HepG2 (cell line): ENCODE data around the gene STUB1. TPM values are rescaled to one million over a fixed set of nuclear protein-coding genes. Genes with fewer than 3 reads are reported as not detected.

ENCODE experiments used
- BCL6 ChIP-seq: IDR thresholded peaks from 2 replicates; pipeline ENCODE4 v1.6.1; 2016; ENCODE audit warnings: missing genetic modification reagents, missing compliant biosample characterization
- CENPX ChIP-seq: sonication (generic); formaldehyde crosslinking; IDR thresholded peaks from 2 replicates; pipeline ENCODE4 v1.9.0; 2021; ENCODE audit warnings: mild to moderate bottlenecking, missing genetic modification reagents, moderate library complexity
- HIVEP1 ChIP-seq: sonication (generic); formaldehyde crosslinking; IDR thresholded peaks from 2 replicates; pipeline ENCODE4 v1.4.0; 2020; ENCODE audit warnings: mild to moderate bottlenecking, missing genetic modification reagents
- HOXA9 ChIP-seq: sonication (generic); formaldehyde crosslinking; IDR thresholded peaks from 2 replicates; pipeline ENCODE4 v1.8.1; 2022; ENCODE audit warnings: missing genetic modification reagents, mild to moderate bottlenecking, moderate library complexity, borderline replicate concordance
- NR3C1 ChIP-seq: sonication (generic); formaldehyde crosslinking; IDR thresholded peaks from 2 replicates; pipeline ENCODE4 v1.4.0; 2020; ENCODE audit warnings: missing genetic modification reagents
- RFXAP ChIP-seq: sonication (generic); formaldehyde crosslinking; IDR thresholded peaks from 2 replicates; pipeline ENCODE4 v1.4.0; 2020; ENCODE audit warnings: missing genetic modification reagents, borderline replicate concordance
- TCF7 ChIP-seq: sonication (generic); IDR thresholded peaks from 2 replicates; pipeline ENCODE4 v1.6.1; 2016; ENCODE audit warnings: antibody characterized with exemption, low read depth
- XBP1 ChIP-seq: sonication (generic); formaldehyde crosslinking; IDR thresholded peaks from 2 replicates; pipeline ENCODE4 v1.5.0; 2020; ENCODE audit warnings: missing genetic modification reagents
- ZBTB7B ChIP-seq: sonication (generic); formaldehyde crosslinking; IDR thresholded peaks from 2 replicates; pipeline ENCODE4 v1.4.0; 2020; ENCODE audit warnings: missing genetic modification reagents
- ZMYM2 ChIP-seq: sonication (generic); formaldehyde crosslinking; IDR thresholded peaks from 2 replicates; pipeline ENCODE4 v1.8.0; 2022; ENCODE audit warnings: mild to moderate bottlenecking, missing genetic modification reagents
- ZNF124 ChIP-seq: sonication (generic); formaldehyde crosslinking; IDR thresholded peaks from 2 replicates; pipeline ENCODE4 v1.4.0; 2020; ENCODE audit warnings: missing genetic modification reagents
- ZNF350 ChIP-seq: sonication (generic); formaldehyde crosslinking; IDR thresholded peaks from 2 replicates; pipeline ENCODE4 v1.4.0; 2020; ENCODE audit warnings: mild to moderate bottlenecking, low read depth, missing genetic modification reagents, borderline replicate concordance
- ZNF510 ChIP-seq: sonication (generic); formaldehyde crosslinking; IDR thresholded peaks from 2 replicates; pipeline ENCODE4 v1.4.0; 2020; ENCODE audit warnings: low read depth, mild to moderate bottlenecking, missing genetic modification reagents
- ZNF546 ChIP-seq: sonication (generic); formaldehyde crosslinking; conservative IDR thresholded peaks from 2 replicates; pipeline ENCODE4 v1.8.1; 2023; ENCODE audit warnings: mild to moderate bottlenecking, missing genetic modification reagents
- ZNF550 ChIP-seq: sonication (generic); formaldehyde crosslinking; IDR thresholded peaks from 2 replicates; pipeline ENCODE4 v1.4.0; 2020; ENCODE audit warnings: mild to moderate bottlenecking, missing genetic modification reagents, borderline replicate concordance
- ZNF556 ChIP-seq: sonication (generic); formaldehyde crosslinking; IDR thresholded peaks from 2 replicates; pipeline ENCODE4 v1.4.0; 2020; ENCODE audit warnings: mild to moderate bottlenecking, missing genetic modification reagents, borderline replicate concordance
- ZNF644 ChIP-seq: IDR thresholded peaks from 2 replicates; pipeline ENCODE4 v1.6.1; 2016; ENCODE audit warnings: low read depth
- polyA plus RNA-seq, 8 experiments: library from polyadenylated mRNA; depleted of rRNA in 3 of 8; stranded (reverse) in 7 of 8; unstranded in 1 of 8; fragments of >200 nt; fragmentation: Illumina TruSeq in 4 of 8; extraction: Trizol in 4 of 8; gene quantifications; 2 replicates each; pipeline versions ENCODE4 v1.2.1 to v1.2.3, GENCODE V29; 2011 to 2016; ENCODE audit warnings: low read depth in 4 of 8, missing spikeins in 1 of 8, mixed read lengths in 1 of 8; ENCODE audit not compliant: insufficient read depth in 1 of 8
- total RNA-seq, 5 experiments: library from RNA; depleted of rRNA; stranded (reverse); fragments of >200 nt; fragmentation: Illumina TruSeq; extraction: Trizol; gene quantifications; 2 replicates each; pipeline ENCODE4 v1.2.3, GENCODE V29; 2016; ENCODE audit warnings: low read depth in 1 of 5
- TF ChIP-seq, protein P1 (sequence below): sonication (generic); formaldehyde crosslinking; IDR thresholded peaks from 2 replicates; pipeline ENCODE4 v1.4.0; 2020; ENCODE audit warnings: missing genetic modification reagents, mild to moderate bottlenecking, borderline replicate concordance
- TF ChIP-seq, protein P2 (sequence below): sonication (generic); formaldehyde crosslinking; IDR thresholded peaks from 2 replicates; pipeline ENCODE4 v1.8.0; 2022; ENCODE audit warnings: missing genetic modification reagents, mild to moderate bottlenecking, inconsistent platforms, borderline replicate concordance
- TF ChIP-seq, protein P3 (sequence below): sonication (generic); formaldehyde crosslinking; IDR thresholded peaks from 2 replicates; pipeline ENCODE4 v1.8.0; 2022; ENCODE audit warnings: missing genetic modification reagents, mild to moderate bottlenecking, moderate library complexity, borderline replicate concordance
- TF ChIP-seq, protein P4 (sequence below): sonication (generic); formaldehyde crosslinking; conservative IDR thresholded peaks from 2 replicates; pipeline ENCODE4 v1.8.0; 2022; ENCODE audit warnings: missing genetic modification reagents

Gene STUB1
- total and polyA plus RNA-seq, 2 of the 13 experiments (the other 11 are each of a cell fraction or from before 2014, with no cell fraction given) = 52.9 to 78.2 TPM

DNA sequence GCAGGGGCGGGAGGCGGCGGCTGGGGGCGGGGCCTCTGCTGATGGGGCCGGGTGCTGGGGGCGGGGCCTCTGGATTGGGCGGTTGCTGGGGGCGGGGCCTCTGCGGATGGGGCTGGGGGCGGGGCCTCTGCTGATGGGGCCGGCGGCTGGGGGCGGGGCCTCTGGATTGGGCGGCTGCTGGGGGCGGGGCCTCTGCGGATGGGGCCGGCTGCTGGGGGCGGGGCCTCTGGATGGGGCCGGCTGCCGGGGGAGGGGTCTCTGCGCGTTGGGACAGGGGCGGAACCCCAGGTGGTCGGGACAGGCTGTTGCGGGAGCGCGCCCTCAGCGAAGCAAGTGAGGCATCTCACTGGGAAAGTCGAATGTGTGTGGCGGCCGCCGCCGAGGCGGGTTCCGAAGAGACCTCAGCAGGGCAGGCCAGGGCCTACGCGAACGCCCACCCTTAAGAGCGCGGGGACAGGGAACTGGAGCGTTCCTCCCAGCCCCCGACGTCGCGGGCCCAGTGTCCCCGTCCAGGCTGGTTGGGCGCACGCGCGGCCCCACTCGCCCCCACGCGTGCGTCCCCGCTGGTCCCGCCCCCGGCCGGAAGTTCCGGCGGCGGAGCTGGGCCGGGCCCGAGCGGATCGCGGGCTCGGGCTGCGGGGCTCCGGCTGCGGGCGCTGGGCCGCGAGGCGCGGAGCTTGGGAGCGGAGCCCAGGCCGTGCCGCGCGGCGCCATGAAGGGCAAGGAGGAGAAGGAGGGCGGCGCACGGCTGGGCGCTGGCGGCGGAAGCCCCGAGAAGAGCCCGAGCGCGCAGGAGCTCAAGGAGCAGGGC is at the start of gene STUB1 (continued):
- TF ChIP-seq, protein P1, sequence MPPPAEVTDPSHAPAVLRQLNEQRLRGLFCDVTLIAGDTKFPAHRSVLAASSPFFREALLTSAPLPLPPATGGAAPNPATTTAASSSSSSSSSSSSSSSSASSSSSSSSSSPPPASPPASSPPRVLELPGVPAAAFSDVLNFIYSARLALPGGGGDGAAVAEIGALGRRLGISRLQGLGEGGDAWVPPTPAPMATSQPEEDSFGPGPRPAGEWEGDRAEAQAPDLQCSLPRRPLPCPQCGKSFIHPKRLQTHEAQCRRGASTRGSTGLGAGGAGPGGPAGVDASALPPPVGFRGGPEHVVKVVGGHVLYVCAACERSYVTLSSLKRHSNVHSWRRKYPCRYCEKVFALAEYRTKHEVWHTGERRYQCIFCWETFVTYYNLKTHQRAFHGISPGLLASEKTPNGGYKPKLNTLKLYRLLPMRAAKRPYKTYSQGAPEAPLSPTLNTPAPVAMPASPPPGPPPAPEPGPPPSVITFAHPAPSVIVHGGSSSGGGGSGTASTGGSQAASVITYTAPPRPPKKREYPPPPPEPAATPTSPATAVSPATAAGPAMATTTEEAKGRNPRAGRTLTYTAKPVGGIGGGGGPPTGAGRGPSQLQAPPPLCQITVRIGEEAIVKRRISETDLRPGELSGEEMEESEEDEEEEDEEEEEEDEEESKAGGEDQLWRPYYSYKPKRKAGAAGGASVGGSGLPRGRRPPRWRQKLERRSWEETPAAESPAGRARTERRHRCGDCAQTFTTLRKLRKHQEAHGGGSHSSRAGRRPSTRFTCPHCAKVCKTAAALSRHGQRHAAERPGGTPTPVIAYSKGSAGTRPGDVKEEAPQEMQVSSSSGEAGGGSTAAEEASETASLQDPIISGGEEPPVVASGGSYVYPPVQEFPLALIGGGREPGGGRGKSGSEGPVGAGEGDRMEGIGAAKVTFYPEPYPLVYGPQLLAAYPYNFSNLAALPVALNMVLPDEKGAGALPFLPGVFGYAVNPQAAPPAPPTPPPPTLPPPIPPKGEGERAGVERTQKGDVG (CRISPR knock-in tag) = no peak
- TF ChIP-seq, protein P2, sequence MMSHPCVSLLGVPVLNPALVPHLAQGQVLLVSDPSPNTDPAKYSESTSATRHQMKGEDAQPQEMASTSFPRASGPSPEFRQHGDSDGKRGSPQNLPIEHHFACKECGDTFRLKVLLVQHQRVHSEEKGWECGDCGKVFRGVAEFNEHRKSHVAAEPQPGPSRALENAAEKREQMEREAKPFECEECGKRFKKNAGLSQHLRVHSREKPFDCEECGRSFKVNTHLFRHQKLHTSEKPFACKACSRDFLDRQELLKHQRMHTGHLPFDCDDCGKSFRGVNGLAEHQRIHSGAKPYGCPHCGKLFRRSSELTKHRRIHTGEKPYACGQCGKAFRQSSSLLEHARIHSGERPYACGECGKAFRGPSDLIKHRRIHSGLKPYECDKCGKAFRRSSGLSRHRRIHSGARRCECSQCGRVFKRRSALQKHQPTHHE (CRISPR knock-in tag) = no peak
- TF ChIP-seq XBP1 (CRISPR knock-in tag) (no peak), TCF7 (no peak), ZNF124 (CRISPR knock-in tag) (no peak), NR3C1 (CRISPR knock-in tag) (no peak), ZBTB7B (CRISPR knock-in tag) (0 out of 2 replicates have a peak, but pooled peaks have one; percentile 24), ZMYM2 (CRISPR knock-in tag) (peak; percentile 14; the same call in 1 of the 2 replicates), ZNF350 (CRISPR knock-in tag) (no peak), ZNF510 (no peak), HIVEP1 (no peak), ZNF644 (CRISPR knock-in tag) (no peak), ZNF550 (CRISPR knock-in tag) (no peak), ZNF556 (CRISPR knock-in tag) (no peak), BCL6 (CRISPR knock-in tag) (no peak), CENPX (CRISPR knock-in tag) (no peak), ZNF546 (0 out of 2 replicates have a peak, but pooled peaks have one; percentile 47), RFXAP (peak; percentile 51; the same call in 1 of the 2 replicates), HOXA9 (CRISPR knock-in tag) (no peak)
- TF ChIP-seq, protein P3, sequence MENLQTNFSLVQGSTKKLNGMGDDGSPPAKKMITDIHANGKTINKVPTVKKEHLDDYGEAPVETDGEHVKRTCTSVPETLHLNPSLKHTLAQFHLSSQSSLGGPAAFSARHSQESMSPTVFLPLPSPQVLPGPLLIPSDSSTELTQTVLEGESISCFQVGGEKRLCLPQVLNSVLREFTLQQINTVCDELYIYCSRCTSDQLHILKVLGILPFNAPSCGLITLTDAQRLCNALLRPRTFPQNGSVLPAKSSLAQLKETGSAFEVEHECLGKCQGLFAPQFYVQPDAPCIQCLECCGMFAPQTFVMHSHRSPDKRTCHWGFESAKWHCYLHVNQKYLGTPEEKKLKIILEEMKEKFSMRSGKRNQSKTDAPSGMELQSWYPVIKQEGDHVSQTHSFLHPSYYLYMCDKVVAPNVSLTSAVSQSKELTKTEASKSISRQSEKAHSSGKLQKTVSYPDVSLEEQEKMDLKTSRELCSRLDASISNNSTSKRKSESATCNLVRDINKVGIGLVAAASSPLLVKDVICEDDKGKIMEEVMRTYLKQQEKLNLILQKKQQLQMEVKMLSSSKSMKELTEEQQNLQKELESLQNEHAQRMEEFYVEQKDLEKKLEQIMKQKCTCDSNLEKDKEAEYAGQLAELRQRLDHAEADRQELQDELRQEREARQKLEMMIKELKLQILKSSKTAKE (CRISPR knock-in tag) = no peak
- TF ChIP-seq, protein P4, sequence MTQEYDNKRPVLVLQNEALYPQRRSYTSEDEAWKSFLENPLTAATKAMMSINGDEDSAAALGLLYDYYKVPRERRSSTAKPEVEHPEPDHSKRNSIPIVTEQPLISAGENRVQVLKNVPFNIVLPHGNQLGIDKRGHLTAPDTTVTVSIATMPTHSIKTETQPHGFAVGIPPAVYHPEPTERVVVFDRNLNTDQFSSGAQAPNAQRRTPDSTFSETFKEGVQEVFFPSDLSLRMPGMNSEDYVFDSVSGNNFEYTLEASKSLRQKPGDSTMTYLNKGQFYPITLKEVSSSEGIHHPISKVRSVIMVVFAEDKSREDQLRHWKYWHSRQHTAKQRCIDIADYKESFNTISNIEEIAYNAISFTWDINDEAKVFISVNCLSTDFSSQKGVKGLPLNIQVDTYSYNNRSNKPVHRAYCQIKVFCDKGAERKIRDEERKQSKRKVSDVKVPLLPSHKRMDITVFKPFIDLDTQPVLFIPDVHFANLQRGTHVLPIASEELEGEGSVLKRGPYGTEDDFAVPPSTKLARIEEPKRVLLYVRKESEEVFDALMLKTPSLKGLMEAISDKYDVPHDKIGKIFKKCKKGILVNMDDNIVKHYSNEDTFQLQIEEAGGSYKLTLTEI (CRISPR knock-in tag) = no peak
